HepG2 (cell line): ENCODE results near the gene LPAR1.

ENCODE experiments used
- CBX2 ChIP-seq, 2 experiments: fragments of 200-600 bp in 1 of 2; sonication (generic); formaldehyde crosslinking in 1 of 2; IDR thresholded peaks; 2 replicates each; pipeline versions ENCODE4 v1.7.0 to v1.8.1; 2018 to 2022; ENCODE audit warnings: low read depth in 2 of 2, low read length in 1 of 2, mild to moderate bottlenecking in 1 of 2, missing genetic modification reagents in 1 of 2
- CTCF ChIP-seq: sonication (generic); formaldehyde crosslinking; IDR thresholded peaks from 2 replicates; pipeline ENCODE4 v1.5.0; 2020; ENCODE audit warnings: mild to moderate bottlenecking, missing genetic modification reagents, moderate library complexity
- ELF1 ChIP-seq: sonication (generic); formaldehyde crosslinking; IDR thresholded peaks from 2 replicates; pipeline ENCODE4 v1.4.0; 2020; ENCODE audit warnings: missing genetic modification reagents
- FOSL1 ChIP-seq: sonication (generic); formaldehyde crosslinking; IDR thresholded peaks from 2 replicates; pipeline ENCODE4 v1.9.0; 2021; ENCODE audit warnings: missing genetic modification reagents, borderline replicate concordance
- HNF4A ChIP-seq: sonication (generic); formaldehyde crosslinking; IDR thresholded peaks from 2 replicates; pipeline ENCODE4 v1.4.0; 2020; ENCODE audit warnings: missing genetic modification reagents
- IRF9 ChIP-seq: sonication (generic); formaldehyde crosslinking; IDR thresholded peaks from 2 replicates; pipeline ENCODE4 v1.8.0; 2022; ENCODE audit warnings: missing genetic modification reagents, mild to moderate bottlenecking, borderline replicate concordance
- PATZ1 ChIP-seq: sonication (generic); formaldehyde crosslinking; IDR thresholded peaks from 2 replicates; pipeline ENCODE4 v1.4.0; 2020; ENCODE audit warnings: missing genetic modification reagents
- PBX3 ChIP-seq: sonication (generic); formaldehyde crosslinking; IDR thresholded peaks from 2 replicates; pipeline ENCODE4 v1.8.1; 2023; ENCODE audit warnings: missing genetic modification reagents, inconsistent platforms, borderline replicate concordance
- SIN3B ChIP-seq: fragments of 150-350 bp; IDR thresholded peaks from 2 replicates; pipeline ENCODE4 v1.6.1; 2014; ENCODE audit warnings: low read length
- ZNF512 ChIP-seq: sonication (generic); formaldehyde crosslinking; IDR thresholded peaks from 2 replicates; pipeline ENCODE4 v1.4.0; 2020; ENCODE audit warnings: mild to moderate bottlenecking, missing genetic modification reagents

- TF ChIP-seq PATZ1 (CRISPR knock-in tag) (no peak), FOSL1 (CRISPR knock-in tag) (no peak), CTCF (CRISPR knock-in tag) (no peak), ZNF512 (CRISPR knock-in tag) (no peak), SIN3B (no peak), HNF4A (no peak), CBX2 (IDR thresholded peaks at IDR 0.05; ENCODE audit: low read depth, low read length) (no peak), CBX2 (CRISPR knock-in tag; IDR thresholded peaks at IDR 0.05; ENCODE audit: low read depth) (no peak), IRF9 (CRISPR knock-in tag) (no peak), ELF1 (CRISPR knock-in tag) (no peak), PBX3 (CRISPR knock-in tag) (no peak)
Measured at GRCh38 chr9:111008158-111009075, 29.9 kb downstream of the LPAR1 start.
